Endothelial cell of umbilical vein (primary cell): ENCODE measurements around the gene TNS1. TPM values are rescaled to one million over a fixed set of nuclear protein-coding genes. Genes with fewer than 3 reads are reported as not detected.

Source experiments
- BruUV-seq: library from RNA; stranded (reverse); fragments of 400-500 nt; replicated peaks from 2 replicates; lab custom pipeline; 2021; lab: Mats Ljungman, UMichigan
- CTCF ChIA-PET: fragments of 300-600, 350-600 bp; sonication (Branson Sonifier 250); formaldehyde crosslinking; loops from one replicate; lab custom pipeline; 2021; ENCODE audit warnings: antibody characterized with exemption, inconsistent platforms; lab: Charles Lee
- POLR2A ChIA-PET: fragments of 300-600, 350-600 bp; sonication (Branson Sonifier 250); formaldehyde crosslinking; loops from one replicate; lab custom pipeline; 2021; ENCODE audit warnings: antibody characterized with exemption, inconsistent platforms; lab: Charles Lee
- DNase-seq: peaks from one replicate; pipeline ENCODE4 v3.0.0-alpha.2; 2011; ENCODE audit warnings: low read depth, low spot score
- FAIRE-seq: peaks from 2 replicates; lab custom pipeline; 2011; peaks lifted over from hg19 to GRCh38; lab: Jason Lieb, UNC
- H2AFZ ChIP-seq: 2 replicates; pipeline ENCODE4 v1.6.0; 2012; ENCODE audit warnings: low read depth, low read length, control low read depth, inconsistent platforms
- H3K27ac ChIP-seq: 2 replicates; pipeline ENCODE4 v1.5.1; 2011; ENCODE audit warnings: low read depth, mild to moderate bottlenecking, control low read depth, low read length, moderate library complexity; ENCODE audit not compliant: insufficient read depth
- H3K27me3 ChIP-seq, 2 experiments: 2 replicates each; pipeline versions ENCODE4 v1.6.0 to v1.6.1; 2011; ENCODE audit warnings: low read length in 2 of 2, mixed read lengths in 1 of 2; ENCODE audit not compliant: control insufficient read depth in 2 of 2, insufficient read depth in 2 of 2
- H3K36me3 ChIP-seq, 2 experiments: 2 replicates in 1 of 2; 3 replicates in 1 of 2; pipeline ENCODE4 v1.5.1; 2011; ENCODE audit warnings: low read length in 2 of 2, mild to moderate bottlenecking in 1 of 2, moderate library complexity in 1 of 2; ENCODE audit not compliant: control insufficient read depth in 2 of 2, insufficient read depth in 2 of 2; ENCODE audit errors: extremely low read depth in 1 of 2
- H3K4me1 ChIP-seq: 3 replicates; pipeline ENCODE4 v1.5.1; 2011; ENCODE audit warnings: mild to moderate bottlenecking, low read length; ENCODE audit not compliant: control insufficient read depth, insufficient read depth; ENCODE audit errors: extremely low read depth
- H3K4me2 ChIP-seq: 2 replicates; pipeline ENCODE4 v1.6.1; 2011; ENCODE audit warnings: low read length, control low read depth, mixed read lengths; ENCODE audit not compliant: insufficient read depth
- H3K4me3 ChIP-seq, 3 experiments: fragments of 200-600 bp in 1 of 3; sonication (generic), shearing (Covaris generic) in 1 of 3; replicated peaks in 1 of 3; 2 replicates each; pipeline ENCODE4 v1.5.1; 2011 to 2016; ENCODE audit warnings: control low read depth in 3 of 3, low read length in 3 of 3, mild to moderate bottlenecking in 2 of 3, inconsistent platforms in 1 of 3, low read depth in 1 of 3, moderate library complexity in 1 of 3; ENCODE audit not compliant: insufficient read depth in 1 of 3
- H3K79me2 ChIP-seq: 2 replicates; pipeline ENCODE4 v1.6.0; 2012; ENCODE audit warnings: low read length, inconsistent platforms; ENCODE audit not compliant: control insufficient read depth, insufficient read depth
- H3K9ac ChIP-seq: replicated peaks from 2 replicates; pipeline ENCODE3; 2011; ENCODE audit warnings: low read length, control low read depth; ENCODE audit not compliant: insufficient read depth; ENCODE audit errors: extremely low read depth
- H3K9me1 ChIP-seq: replicated peaks from 3 replicates; pipeline ENCODE4 v1.6.0; 2011; ENCODE audit warnings: mild to moderate bottlenecking, low read length; ENCODE audit not compliant: control insufficient read depth, insufficient read depth; ENCODE audit errors: extremely low read depth
- H3K9me3 ChIP-seq: replicated peaks from 2 replicates; pipeline ENCODE4 v1.5.1; 2012; ENCODE audit warnings: low read length, inconsistent platforms; ENCODE audit not compliant: control insufficient read depth, insufficient read depth
- H4K20me1 ChIP-seq: replicated peaks from 2 replicates; pipeline ENCODE3; 2011; ENCODE audit warnings: mild to moderate bottlenecking, low read length; ENCODE audit not compliant: control insufficient read depth, insufficient read depth; ENCODE audit errors: extremely low read depth
- EZH2 ChIP-seq: IDR thresholded peaks from 2 replicates; pipeline ENCODE4 v1.6.1; 2012; ENCODE audit warnings: borderline replicate concordance, low read depth, mild to moderate bottlenecking, moderate library complexity, low read length, inconsistent platforms; ENCODE audit not compliant: severe bottlenecking
- FOS ChIP-seq: IDR thresholded peaks from 2 replicates; pipeline ENCODE4 v1.6.1; 2011; ENCODE audit warnings: mild to moderate bottlenecking, low read length, moderate library complexity, borderline replicate concordance; ENCODE audit not compliant: insufficient read depth
- GATA2 ChIP-seq: IDR thresholded peaks from 2 replicates; pipeline ENCODE4 v1.7.0; 2011; ENCODE audit warnings: low read depth, mild to moderate bottlenecking, moderate library complexity, mixed read lengths, low read length; ENCODE audit not compliant: insufficient read length, insufficient read depth
- JUN ChIP-seq: IDR thresholded peaks from 2 replicates; pipeline ENCODE4 v1.6.1; 2011; ENCODE audit warnings: borderline replicate concordance, low read depth; ENCODE audit not compliant: insufficient read length, insufficient read depth
- MYC ChIP-seq: IDR thresholded peaks from one replicate; pipeline ENCODE4 v1.6.1; 2011; ENCODE audit warnings: mild to moderate bottlenecking, low read depth, low read length
- POLR2A ChIP-seq: IDR thresholded peaks from 2 replicates; pipeline ENCODE4 v1.6.1; 2012; ENCODE audit warnings: low read depth, mild to moderate bottlenecking, control low read depth, low read length
- POLR2AphosphoS5 ChIP-seq: IDR thresholded peaks from 2 replicates; pipeline ENCODE4 v1.6.1; 2012; ENCODE audit warnings: low read depth, mild to moderate bottlenecking, control low read depth, low read length, moderate library complexity; ENCODE audit not compliant: insufficient read depth
- dilution Hi-C: fragments of 300-500 bp; cut with MboI; formaldehyde crosslinking; loops from one replicate; pipeline ENCODE4 v1.15.0; 2019; ENCODE audit warnings: low sequenced_read_pairs; ENCODE audit not compliant: extremely low pct_ligation_motif_present
- intact Hi-C: fragments of 100-400 bp; cut with micrococcal nuclease; formaldehyde crosslinking; loops from one replicate; pipeline ENCODE4 v1.10.0; 2022
- polyA plus RNA-seq, 4 experiments: library from polyadenylated mRNA; depleted of rRNA in 3 of 4; stranded (reverse) in 3 of 4; unstranded in 1 of 4; fragments of >200 nt; gene quantifications; 2 replicates each; pipeline versions ENCODE4 v1.2.1 to v1.2.3, GENCODE V29; 2011 to 2012; ENCODE audit warnings: missing spikeins in 1 of 4
- total RNA-seq: library from RNA; stranded (reverse); gene quantifications from 2 replicates; pipeline ENCODE4 v1.2.3, GENCODE V29; 2021
- TF ChIP-seq, protein P1 (sequence below): IDR thresholded peaks from 2 replicates; pipeline ENCODE4 v1.6.1; 2011; ENCODE audit not compliant: insufficient read depth, insufficient read length
- TF ChIP-seq, protein P2 (sequence below), 2 donors: IDR thresholded peaks; 1 replicate in 1 of 2; 2 replicates in 1 of 2; pipeline ENCODE4 v1.5.1; 2011; ENCODE audit warnings: low read length in 2 of 2, mild to moderate bottlenecking in 2 of 2, moderate library complexity in 2 of 2, control low read depth in 1 of 2, inconsistent platforms in 1 of 2, low read depth in 1 of 2; ENCODE audit not compliant: insufficient read depth in 1 of 2; ENCODE audit errors: extremely low read depth in 1 of 2

Gene TNS1
- total and polyA plus RNA-seq, 2 donors (not counting 3 experiments of a cell fraction or from before 2014, with no cell fraction given), result 11.0 to 52.1 TPM

DNA sequence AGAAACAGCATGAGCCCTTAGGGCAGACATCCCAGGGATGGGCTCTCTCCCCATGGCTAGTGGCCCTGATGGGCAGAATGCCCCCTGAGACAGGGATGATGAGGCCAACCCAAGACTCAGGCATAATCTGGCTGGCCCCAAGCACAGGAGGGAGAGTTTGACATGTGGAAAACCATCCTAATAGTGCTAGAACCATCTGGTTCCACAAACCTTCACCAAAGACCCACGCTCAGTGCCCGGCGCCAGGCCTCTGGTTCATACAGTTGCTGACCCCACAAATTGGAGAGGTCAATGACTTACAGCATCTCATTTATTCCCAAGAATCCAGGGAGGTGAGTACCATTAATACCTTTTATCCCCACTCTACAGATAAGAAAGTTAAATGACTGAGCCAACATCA is 95.5 kb downstream of the TNS1 start:
- POLR2A ChIA-PET, result no interaction called here
- Histone ChIP-seq H3K27ac (no peak overlapping the region), H3K4me3 (no peak overlapping the region), H4K20me1 (no peaks in the 10 kb centered on the region), H3K79me2 (no peaks in the 10 kb centered on the region), H3K9me1 (no peaks in the 10 kb centered on the region), H3K27me3 (no peaks in the 10 kb centered on the region), H3K4me2 (no peak overlapping the region), H3K36me3 (no peaks in the 10 kb centered on the region), H3K4me1 (peaks cover 30% of the 10 kb centered on the region), H3K9me3 (no peaks in the 10 kb centered on the region), H2AFZ (no peak overlapping the region), H3K9ac (no peak overlapping the region)
- BruUV-seq, result no TSS peak
- DNase-seq (no peak), FAIRE-seq (no peak)
- TF ChIP-seq, protein P1, sequence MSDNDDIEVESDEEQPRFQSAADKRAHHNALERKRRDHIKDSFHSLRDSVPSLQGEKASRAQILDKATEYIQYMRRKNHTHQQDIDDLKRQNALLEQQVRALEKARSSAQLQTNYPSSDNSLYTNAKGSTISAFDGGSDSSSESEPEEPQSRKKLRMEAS, result no peak
- TF ChIP-seq MYC (no peak), POLR2A (no peak), EZH2 (no peak), FOS (no peak), JUN (no peak), GATA2 (no peak), POLR2AphosphoS5 (no peak)
- TF ChIP-seq, protein P2, sequence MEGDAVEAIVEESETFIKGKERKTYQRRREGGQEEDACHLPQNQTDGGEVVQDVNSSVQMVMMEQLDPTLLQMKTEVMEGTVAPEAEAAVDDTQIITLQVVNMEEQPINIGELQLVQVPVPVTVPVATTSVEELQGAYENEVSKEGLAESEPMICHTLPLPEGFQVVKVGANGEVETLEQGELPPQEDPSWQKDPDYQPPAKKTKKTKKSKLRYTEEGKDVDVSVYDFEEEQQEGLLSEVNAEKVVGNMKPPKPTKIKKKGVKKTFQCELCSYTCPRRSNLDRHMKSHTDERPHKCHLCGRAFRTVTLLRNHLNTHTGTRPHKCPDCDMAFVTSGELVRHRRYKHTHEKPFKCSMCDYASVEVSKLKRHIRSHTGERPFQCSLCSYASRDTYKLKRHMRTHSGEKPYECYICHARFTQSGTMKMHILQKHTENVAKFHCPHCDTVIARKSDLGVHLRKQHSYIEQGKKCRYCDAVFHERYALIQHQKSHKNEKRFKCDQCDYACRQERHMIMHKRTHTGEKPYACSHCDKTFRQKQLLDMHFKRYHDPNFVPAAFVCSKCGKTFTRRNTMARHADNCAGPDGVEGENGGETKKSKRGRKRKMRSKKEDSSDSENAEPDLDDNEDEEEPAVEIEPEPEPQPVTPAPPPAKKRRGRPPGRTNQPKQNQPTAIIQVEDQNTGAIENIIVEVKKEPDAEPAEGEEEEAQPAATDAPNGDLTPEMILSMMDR (IDR thresholded peaks at IDR 0.05; ENCODE audit: extremely low read depth in 1 of 2, insufficient read depth in 1 of 2, low read depth in 1 of 2, low read length in 2 of 2), result no peak
- CTCF ChIA-PET, result interaction anchor here (1.7 kb wide), 1 partner anchor 21 kb away, joined by 4 read pairs; no protein-coding TSS in a partner anchor
- dilution Hi-C loops (no loop called here), intact Hi-C loops (no loop called here)
